ENCODE data around the gene DNAJC5G. TPM values are rescaled to one million over a fixed set of nuclear protein-coding genes. Genes with fewer than 3 reads are reported as not detected.

DNAJC5G gene
- polyA plus RNA-seq, 3 donors from 2014 or later, result not detected

Other genes starting within 250 kb of the DNAJC5G start
- 10 to 100 TPM; 16.6 to 48.3 (median 17.6) TPM for gene TMEM214, start 242.5 kb upstream of the DNAJC5G start, polyA plus RNA-seq
- 10 to 100 TPM in 1 of 3 donors, 1 to 10 TPM in 2; 7.7 to 10.2 (median 8.9) TPM for gene AGBL5, start 223.8 kb upstream of the DNAJC5G start, polyA plus RNA-seq
- gene OST4, start 203.8 kb upstream of the DNAJC5G start, polyA plus RNA-seq, result 100 to 1,000 TPM; 677 to 899 (median 681) TPM
- 1 to 10 TPM in 1 of 3 donors, under 1 TPM in 2; 0.80 to 1.3 (median 0.92) TPM for gene EMILIN1, start 196.8 kb upstream of the DNAJC5G start, polyA plus RNA-seq
- gene KHK, start 188.7 kb upstream of the DNAJC5G start, polyA plus RNA-seq, result 1 to 10 TPM; 7.0 to 9.5 (median 8.4) TPM
- gene CGREF1, start 156.3 kb upstream of the DNAJC5G start, polyA plus RNA-seq, result not detected
- gene ABHD1, start 151.6 kb upstream of the DNAJC5G start, polyA plus RNA-seq, result 1 to 10 TPM in 2 of 3 donors, under 1 TPM in 1; 0.38 to 5.5 (median 1.5) TPM
- gene PREB, start 140.8 kb upstream of the DNAJC5G start, polyA plus RNA-seq, result 100 to 1,000 TPM in 1 of 3 donors, 10 to 100 TPM in 2; 90.9 to 105 (median 94.2) TPM
- not detected for gene PRR30, start 136.0 kb upstream of the DNAJC5G start, polyA plus RNA-seq
- gene TCF23, start 126.4 kb upstream of the DNAJC5G start, polyA plus RNA-seq, result not detected
- 100 to 1,000 TPM; 264 to 391 (median 388) TPM for gene ATRAID, start 63.4 kb upstream of the DNAJC5G start, polyA plus RNA-seq
- 10 to 100 TPM in 2 of 3 donors, 1 to 10 TPM in 1; 5.3 to 15.1 (median 11.5) TPM for gene SLC5A6, start 63.2 kb upstream of the DNAJC5G start, polyA plus RNA-seq
- 10 to 100 TPM in 1 of 3 donors, 1 to 10 TPM in 2; 6.9 to 17.8 (median 8.5) TPM for gene CAD, start 58.1 kb upstream of the DNAJC5G start, polyA plus RNA-seq
- gene SLC30A3, start 12.4 kb upstream of the DNAJC5G start, polyA plus RNA-seq, result not detected
- under 1 TPM; 0.12 to 0.49 (median 0.48) TPM for gene TRIM54, start 7.0 kb downstream of the DNAJC5G start, polyA plus RNA-seq
- under 1 TPM in 1 of 3 donors, not detected in 2; 0.66 TPM for gene UCN, start 33.0 kb downstream of the DNAJC5G start, polyA plus RNA-seq
- 100 to 1,000 TPM; 101 to 276 (median 130) TPM for gene MPV17, start 47.7 kb downstream of the DNAJC5G start, polyA plus RNA-seq
- 10 to 100 TPM; 22.1 to 43.7 (median 34.7) TPM for gene GTF3C2, start 81.3 kb downstream of the DNAJC5G start, polyA plus RNA-seq
- 10 to 100 TPM; 21.3 to 33.1 (median 24.7) TPM for gene EIF2B4, start 94.9 kb downstream of the DNAJC5G start, polyA plus RNA-seq
- 100 to 1,000 TPM; 236 to 321 (median 261) TPM for gene SNX17, start 95.2 kb downstream of the DNAJC5G start, polyA plus RNA-seq
- 1 to 10 TPM; 2.2 to 6.3 (median 2.7) TPM for gene ZNF513, start 105.3 kb downstream of the DNAJC5G start, polyA plus RNA-seq
- 100 to 1,000 TPM in 2 of 3 donors, 10 to 100 TPM in 1; 71.3 to 116 (median 104) TPM for gene PPM1G, start 134.2 kb downstream of the DNAJC5G start, polyA plus RNA-seq
- 100 to 1,000 TPM in 2 of 3 donors, 10 to 100 TPM in 1; 85.7 to 154 (median 147) TPM for gene NRBP1, start 153.2 kb downstream of the DNAJC5G start, polyA plus RNA-seq
- under 1 TPM in 1 of 3 donors, not detected in 2; 0.63 TPM for gene KRTCAP3, start 166.9 kb downstream of the DNAJC5G start, polyA plus RNA-seq
- 1 to 10 TPM in 2 of 3 donors, under 1 TPM in 1; 0.76 to 8.4 (median 3.1) TPM for gene IFT172, start 214.3 kb downstream of the DNAJC5G start, polyA plus RNA-seq
- gene FNDC4, start 219.8 kb downstream of the DNAJC5G start, polyA plus RNA-seq, result not detected
- not detected for gene GCKR, start 221.4 kb downstream of the DNAJC5G start, polyA plus RNA-seq

All from immature natural killer cell (primary cell).